ENCODE measurements around the gene TMEM201.
A peak's percentile ranks its signal among the peaks of the same experiment; 100 is the strongest.
"Not testable (repeated sequence)": the region's sequence is repeated elsewhere in the genome, so short reads cannot be mapped to it uniquely, and the experiment has no call there.

TMEM201 gene

DNA sequence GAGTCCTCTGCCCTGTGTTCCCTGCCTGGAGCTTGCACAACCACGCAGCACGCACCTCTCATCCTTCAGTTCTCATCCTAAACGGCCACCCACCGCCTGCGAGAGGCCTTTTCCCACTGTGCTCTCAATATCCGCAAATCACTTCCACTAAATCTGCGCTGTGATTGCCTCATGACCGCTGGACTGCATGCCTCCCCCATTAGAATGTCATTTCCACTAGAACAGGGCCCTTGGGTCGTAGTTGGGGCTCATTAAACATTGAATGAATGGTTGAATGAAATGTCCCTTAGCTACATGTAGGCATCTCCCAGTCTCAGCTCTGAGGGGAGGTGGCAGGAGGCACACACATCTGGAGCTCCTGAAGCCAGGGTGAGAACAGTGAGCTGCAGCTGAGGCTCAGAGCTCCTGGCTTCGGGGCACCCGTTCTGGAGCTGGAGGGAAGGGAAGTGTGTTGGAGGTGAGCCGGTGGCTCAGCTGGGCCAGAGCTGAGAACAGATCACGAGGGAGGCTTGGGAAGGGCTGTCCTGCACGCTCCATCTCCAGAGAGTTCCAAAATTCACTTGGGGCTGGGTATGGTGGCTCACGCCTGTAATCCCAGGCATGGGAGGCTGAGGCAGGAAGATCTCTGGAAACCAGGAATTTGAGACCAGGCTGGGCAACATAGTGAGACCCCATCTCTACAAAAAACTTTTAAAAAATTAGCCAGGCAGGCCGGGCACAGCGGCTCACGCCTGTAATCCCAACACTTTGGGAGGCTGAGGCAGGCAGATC, 30.4 kb downstream of the TMEM201 start:
- DNase-seq = no peak

DNA sequence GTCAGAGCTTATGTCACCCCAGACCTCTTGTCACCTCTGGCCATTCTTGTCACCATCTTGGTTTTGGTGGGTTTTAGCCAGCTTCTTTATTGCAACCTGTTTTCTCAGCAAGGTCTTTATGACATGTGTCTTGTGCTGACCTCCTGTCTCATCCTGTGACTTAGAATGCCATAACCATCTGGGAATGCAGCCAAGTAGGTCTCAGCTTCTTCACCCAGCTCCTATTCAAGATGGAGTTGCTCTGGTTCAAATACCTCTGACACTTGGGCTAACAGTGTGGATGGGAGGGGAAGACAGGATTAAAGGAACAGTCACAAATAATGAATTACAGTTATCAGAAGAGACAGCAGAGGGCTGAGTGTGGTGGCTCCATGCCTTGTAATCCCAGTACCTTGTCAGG, 32.3 kb downstream of the TMEM201 start:
- no peak for DNase-seq

DNA sequence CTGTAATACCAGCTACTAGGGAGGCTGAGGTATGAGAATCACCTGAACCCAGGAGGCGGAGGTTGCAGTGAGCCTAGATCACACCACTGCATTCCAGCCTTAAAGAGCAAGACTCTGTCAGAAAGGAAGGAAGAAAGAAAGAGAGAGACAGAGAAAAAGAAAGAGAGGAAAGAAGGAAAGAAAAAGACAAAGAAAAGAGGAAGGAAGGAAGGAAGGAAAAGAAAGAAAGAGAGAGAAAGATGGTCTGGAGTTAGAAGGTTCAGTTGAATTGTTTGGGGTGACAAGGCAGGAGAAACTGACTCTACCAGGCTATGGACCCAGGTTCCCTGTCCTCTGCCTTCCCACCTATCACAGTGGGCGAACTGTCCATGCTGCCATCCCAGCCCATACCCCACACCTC, 35.4 kb downstream of the TMEM201 start:
- DNase-seq = no peak

DNA sequence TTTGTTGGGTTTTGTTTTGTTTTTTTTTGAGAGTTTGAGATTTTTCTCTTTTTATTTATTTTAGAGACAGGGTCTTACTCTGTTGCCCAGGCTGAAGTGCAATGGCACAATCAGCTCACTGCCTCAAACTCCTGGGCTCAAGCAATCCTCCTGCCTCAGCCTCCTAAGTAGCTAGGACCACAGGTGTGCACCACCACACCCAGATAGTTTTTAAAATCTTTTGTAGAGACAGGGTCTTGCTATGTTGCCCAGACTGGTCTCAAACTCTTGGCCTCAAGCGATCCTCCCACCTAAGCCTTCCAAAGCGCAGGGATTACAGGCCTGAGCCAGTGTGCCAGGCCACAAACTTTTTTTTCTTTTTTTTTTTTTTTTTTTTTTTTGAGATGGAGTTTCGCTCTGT, 36.3 kb downstream of the TMEM201 start:
- DNase-seq = not testable (repeated sequence)

DNA sequence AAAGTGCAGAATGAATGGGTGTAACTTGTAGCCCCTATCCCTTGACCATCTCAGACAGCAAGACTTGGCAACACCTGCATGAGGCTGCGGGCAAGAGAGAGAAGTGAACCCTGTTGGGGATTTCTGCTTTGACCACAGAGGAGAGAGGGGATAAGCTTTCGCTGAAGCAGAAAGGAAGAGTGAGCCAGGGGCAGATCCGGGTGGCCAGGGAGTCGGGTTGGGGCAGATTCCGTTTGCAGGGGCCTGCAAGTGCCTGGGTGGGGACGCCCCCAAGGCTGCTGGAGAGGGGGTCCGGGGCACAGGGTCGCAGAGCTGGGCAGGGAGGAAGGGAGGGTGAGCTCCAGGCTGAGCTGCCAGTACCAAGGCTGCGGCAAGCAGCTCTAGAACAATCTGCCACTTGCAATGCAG, 37.5 kb downstream of the TMEM201 start:
- no peak for DNase-seq

DNA sequence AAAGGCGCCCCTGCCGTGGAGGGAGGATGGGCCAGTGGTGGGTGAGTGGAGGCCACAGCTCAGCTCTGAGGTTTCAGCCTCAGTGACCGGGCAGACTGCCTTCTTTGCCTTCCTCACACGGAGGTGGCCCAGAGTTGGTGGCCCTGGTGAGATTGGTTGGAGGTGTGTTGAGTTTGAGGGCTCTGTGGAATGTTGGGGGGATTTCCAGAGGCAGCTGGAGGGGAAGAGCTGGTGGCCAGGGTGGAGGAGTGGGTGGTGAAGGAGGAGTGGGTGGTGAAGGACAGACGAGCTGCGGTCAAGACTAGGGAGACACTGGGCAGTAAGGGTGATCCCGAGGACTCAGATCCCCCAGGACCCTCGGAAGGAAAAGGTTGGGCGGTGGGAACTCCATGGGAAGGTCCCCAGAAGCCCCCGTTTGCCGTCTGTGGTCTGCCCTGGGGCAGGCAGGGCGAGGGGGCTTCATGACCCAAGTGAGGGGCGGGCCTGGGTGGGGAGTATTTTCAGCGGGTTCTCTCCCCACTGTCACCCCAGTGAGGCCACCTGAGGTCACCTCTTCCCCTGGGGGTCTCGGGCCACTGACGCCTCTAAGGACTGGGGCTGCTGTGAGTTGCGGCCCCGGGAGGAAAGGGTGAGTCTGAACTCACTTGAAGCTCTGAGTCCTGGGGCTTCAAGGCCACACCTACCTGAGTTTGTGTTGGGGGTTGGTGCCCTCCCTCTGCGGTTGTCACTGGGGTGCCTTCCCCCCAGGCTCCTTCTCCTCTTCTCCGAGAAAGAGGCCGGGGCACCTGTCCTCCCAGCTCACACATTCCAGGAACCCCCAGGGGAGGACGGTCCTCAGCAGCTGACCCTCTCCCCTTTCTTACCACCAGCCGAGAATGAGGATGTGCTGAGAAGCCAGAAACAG, 40.1 kb downstream of the TMEM201 start:
- DNase-seq = no peak

DNA sequence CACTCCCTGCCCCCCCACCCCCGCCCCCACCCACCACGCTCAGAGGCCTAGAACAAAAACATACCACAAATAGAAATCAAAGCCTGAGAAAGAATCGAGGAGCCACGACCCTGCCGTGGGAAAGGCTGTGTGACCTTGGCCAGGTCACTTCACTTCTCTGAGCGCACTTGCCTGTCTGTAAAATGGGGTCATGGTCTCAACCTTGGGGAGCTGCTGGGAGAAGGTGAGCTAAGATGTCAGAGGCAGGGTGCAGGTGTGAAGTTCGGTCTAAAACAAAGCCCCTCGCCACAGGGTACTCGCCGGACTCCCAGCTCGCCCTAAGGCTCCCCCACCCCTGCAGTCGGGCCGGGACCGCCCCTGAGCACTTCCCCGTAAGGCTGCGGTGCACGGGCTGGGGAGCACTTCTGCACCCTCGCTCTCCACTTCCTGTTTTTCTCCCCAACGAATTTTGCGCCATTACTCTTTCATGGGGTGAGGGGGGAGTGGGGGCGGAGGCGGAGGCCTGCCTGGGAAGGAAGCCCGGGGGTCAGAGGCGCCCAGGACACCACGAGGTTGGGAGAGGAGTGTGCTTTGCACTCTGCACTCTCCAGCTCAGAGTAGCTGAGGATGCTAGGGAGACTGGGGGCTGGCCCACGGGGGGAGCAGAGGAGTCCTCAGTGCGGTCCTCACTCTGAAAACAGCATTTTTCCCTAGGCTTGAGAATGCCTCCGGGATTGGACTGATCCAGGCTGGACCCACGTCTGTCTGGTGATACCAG, 40.9 kb downstream of the TMEM201 start:
- no peak for DNase-seq

DNA sequence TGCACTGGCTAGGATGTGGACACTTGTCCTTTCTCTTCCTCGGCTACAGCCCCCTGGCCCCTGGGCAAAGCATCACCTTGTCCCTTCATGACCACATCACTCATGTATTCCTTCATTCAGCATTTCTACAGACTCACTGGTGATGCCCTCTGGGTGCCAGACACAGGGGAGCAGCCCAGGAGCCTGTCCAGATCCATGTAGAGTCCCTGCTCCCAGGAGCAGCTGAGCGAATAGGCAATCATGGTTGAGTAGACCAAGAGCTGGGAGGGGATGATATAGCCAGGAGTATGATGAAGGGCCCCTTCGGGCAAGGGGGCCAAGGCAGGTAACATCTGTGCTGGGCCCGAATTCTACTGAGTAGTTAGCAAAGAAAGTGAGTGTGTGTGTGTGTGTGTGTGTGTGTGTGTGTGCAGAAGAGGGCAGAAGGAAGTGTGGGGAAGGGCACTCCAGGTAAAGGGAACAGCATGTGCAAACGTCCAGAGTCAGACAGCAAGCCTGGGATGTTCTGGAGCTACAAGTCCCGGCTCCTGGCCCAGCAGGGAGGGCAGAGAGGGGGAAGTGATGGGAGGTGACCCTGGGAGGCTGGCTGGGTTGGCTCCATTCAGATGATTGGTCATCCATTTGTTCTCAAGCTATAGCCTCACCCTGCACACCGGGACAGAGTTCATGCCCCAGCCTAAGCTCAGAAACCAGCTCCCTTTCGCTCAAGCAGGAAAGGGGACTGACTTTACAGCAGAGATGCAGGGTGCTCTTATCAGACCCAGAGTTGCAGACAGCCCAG, 41.8 kb downstream of the TMEM201 start:
- DNase-seq = no peak

DNA sequence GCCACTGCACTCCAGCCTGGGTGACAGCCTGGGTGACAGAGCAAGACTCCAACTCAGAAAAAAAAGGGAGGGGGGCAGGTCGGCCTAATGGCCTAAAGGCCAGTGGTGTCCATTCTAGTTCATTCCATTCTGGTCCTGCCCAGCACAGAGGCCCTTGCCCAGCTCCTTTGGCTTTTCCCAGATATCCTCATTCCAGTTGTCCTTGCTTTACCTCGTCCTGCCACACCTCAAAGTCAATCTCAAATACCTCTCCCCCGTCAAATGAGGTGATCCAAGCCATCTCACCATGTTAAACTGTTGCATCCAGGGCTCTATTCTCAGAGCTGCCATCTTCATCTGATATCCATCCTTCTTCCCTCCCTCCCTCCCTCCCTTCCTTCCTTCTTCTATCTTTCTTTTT, 42.9 kb downstream of the TMEM201 start:
- no peak for DNase-seq

DNA sequence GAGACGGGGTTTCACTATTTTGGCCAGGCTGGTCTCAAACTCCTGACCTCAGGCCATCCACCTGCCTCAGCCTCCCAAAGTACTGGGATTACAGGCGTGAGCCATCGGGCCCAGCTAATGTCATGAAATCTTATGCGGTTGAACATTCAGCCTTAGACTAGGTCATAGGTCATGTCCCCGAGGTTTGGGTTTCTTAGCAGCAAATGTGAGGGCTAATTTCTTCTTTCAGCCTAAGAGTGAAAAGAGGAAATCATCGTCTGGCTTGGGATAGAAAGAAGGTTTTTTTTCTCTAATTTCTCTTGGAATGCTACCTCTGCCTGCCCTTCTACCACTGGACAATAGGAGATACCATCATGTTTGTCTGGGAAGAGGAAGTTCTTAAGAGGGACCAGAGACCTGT, 44.8 kb downstream of the TMEM201 start:
- DNase-seq = no peak

DNA sequence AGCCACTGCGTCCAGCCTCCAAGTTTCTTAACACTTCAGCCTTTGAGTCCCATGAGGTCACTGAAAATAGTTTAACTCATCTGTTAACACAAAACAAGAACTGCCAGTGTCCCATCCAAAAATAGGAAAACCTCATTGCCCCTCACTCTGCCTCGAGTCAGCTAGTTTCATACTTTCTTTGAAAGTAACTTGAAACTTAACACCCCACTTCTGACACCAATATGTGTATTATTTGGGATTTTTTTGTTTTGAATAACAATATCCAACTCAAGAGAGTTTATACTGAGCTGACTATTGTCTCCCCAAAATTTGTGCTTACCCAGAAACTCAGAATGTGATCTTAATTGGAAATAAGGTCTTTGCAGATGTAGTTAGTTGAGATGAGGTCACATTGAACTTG, 45.9 kb downstream of the TMEM201 start:
- no peak for DNase-seq

DNA sequence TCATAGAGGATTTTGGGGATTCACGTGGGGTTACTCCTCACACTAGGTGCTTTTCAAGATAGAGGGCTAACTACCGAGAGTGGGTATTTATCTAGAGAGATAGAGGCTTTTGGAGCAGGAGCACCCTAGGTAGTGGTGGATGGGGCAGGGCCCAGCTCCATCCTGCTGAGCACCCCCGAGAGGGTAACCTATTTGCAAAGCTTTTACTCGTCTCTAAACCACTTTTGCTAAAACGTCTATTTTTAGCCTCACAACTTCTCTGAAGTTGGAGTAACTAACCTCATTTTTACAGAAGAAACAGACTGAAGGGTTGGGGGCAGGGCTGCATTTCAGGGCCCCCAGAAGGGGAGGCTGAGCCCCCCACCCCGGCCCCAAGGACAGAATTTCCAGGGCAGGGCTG, 50.5 kb downstream of the TMEM201 start:
- no peak for DNase-seq

DNA sequence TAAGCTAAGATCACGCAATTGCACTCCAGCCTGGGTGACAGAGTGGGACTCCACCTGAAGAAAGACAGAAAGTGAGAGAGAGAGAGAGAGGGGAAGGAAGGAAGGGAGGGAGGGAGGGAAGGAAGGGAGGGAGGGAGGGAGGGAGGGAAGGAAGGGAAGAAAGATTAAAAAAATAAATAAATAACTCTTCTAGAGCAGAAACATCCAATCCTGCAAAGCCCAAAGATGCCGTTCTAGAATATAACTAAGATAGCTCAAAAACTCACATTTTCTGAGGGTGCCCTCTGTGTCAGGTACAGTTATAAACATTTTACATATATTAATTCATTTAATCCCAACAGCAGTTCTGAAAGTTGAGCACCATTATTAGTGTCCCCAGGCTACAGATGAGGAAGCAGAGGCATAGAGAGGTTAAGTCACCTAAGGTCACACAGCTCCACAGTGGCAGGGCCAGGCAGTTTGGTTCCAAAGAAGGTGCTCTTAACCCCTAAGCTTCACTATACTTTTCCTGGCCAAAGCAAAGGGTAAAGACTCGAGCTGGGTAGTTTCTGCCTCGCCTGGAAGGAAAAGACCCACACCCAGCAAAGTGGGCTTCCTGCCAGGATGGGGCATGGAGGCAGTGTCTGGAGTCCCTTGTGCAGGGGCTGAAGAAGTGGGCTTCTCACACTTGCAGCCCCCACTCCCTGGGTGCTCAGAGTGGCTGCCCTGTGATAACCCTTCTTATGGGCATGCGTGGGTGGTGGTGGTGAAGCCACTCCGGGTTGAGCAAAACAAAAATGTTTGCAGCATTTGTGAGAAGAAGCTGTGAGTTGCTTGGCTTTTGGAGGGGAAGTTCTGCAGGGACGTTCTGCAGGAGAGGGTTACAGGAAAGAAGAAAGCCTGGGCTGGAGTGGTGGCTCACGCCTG, 54.9 kb downstream of the TMEM201 start:
- no peak for DNase-seq

DNA sequence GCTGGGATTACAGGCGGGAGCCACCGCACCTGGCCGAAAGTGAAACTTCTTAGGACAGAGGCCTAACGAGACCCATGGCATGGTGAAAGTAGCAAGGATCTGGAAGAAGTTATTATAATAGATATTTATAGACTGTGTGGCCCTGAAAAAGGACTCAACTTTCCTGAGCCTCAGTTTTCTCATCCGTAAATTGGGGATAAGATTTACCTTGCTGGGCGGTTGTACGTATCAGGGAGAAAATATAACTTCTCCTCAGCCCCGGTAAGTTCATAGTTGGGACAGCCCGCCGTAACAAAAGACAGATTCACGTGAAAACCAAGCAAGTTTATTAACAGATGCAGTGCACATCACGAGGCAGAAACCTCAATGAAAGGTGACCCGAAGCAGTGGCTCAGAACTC, 57.3 kb downstream of the TMEM201 start:
- no peak for DNase-seq

DNA sequence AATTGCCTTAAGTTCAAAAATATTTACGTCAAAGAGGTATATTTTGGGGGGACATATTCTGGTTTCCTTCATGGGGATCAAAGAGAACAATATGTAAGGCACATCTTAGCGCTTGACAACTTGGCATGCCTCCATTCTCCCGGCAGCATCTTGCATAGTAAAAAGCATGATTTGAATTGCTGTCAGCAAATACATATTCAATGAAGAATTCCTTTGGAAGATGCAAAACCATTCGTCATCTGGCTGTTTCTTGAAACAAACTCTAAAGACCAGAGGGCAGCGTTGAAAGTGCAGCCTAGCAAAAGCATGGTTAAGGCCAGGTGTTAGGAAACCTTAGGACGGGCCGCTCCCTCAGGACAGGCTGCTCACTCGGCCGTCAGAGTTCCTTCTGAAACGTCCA, 59.5 kb downstream of the TMEM201 start:
- no peak for DNase-seq

DNA sequence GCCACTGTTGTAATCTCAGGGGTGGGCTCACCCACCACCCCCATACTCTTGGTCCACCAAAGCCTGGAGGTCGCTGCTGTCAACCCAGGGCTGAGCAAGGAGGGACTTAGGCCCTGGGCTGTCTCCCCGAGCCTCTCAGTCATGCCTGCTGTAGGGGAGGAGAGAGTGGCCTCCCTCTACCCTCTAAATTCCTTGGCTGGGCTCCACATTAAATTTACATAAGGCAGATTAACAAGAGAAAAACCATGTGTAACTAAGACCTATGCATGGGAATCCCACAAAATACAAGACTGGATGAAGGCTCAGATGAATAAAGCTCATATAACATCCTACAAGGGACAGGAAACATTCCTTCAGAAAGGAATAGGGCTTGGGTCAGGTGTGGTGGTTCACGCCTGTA, 61.1 kb downstream of the TMEM201 start:
- no peak for DNase-seq

DNA sequence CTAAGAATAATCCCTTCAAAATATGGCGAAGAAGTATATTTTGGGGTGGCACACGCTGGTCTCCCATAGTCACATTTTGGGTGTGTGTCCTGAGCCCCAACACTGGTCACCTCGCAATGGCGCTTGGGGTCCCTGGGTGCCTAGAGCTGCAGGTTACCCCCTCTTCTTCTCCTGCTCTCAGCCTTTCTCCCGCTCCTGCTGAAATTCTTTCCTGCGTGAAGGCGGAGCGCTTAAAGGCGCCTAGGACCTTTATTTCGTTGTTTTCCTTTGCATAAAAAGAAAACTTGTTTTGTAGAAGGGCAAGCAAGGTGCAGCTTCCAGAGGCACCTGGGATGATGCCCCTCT, 62.5 kb downstream of the TMEM201 start:
- DNase-seq = no peak

DNA sequence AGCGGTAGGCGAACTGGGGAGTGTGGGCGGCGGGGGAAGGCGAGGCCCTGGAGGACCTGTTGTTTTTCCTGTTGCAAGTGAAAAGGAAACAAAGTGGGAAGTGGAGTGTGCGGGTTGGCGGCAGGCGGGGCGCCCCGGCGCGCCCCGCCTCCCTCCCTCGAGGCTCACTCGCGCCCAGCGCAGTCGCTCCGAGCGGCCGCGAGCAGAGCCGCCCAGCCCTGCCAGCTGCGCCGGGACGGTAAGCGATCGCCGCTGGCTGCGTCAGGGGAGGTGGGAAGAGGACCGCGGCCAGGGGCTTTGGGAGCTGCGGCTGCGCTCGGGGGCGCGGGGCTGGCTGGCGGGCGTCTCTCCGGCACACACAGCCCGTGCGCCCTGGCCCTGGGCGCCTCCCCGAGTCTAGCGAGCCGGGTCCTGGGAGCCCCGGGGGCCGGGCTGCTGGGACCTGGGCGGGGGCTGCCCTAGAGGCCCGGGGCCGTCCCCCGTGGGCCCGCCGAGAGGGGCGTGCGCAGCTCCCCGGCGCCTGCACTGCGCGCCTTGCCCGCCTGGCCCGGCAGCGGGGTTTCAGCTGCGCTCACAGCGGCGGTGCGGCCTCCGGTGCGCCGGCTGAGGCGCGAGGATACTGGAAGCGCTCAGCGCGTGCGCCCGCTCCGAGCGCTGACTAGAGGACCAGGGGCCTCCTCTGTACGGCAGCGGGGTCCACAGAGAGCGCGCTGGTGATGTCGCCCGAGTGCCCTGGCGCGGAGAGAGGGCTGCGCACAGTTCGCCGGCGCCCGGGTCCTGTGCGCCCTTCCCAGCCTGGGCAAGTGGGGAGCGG, 63.1 kb downstream of the TMEM201 start, which contains the start of gene PIK3CD:
PIK3CD (plus strand) TSS at position 167 of the 814 bp plus-strand sequence. CDS start 58,725 bp downstream, outside the sequence.
- peak; percentile 64 for DNase-seq

DNA sequence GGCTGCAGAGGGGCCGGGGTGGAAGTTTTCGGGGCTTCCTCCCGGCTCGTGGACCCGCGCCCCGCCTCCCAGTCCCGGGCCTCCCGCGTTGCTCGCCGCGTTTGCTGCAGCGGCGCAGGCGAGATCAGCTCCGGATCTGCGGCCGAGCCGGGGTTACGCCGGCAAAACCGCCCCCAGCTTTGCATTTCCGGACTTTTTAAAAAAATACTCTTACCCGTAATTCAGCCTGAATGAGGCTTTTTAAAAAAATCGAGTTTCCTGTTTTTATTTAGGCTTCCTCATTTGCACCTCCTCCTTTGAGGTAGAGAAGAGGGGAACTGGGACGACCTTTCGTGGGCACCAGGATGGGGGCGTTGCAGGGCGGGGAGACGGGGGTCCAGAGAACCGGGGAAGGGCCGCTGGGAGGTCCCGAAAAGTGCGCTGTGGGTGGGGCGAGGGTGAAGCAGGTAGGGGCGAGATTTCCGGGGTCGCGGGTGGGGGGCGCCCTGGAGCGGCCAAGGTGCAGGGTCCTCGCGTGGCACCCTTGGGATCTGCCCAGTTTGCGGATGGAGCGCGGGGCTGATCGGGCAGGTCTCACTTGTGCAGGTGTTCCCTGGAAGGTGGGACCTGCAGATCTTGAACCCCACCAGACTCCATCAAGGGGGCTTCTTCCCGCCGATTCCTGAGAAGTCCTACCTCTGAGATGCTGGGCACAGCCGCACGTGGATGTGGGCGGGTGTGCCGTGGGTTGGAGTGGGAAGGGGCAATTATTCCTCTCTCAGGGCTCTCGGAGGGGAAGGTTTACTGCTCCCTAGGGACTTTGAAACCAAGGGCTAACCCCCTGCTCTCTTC, 63.9 kb downstream of the TMEM201 start:
- no peak for DNase-seq
